Loucy (cell line): ENCODE data around the gene JOSD1.

ENCODE experiments used
- H2AFZ ChIP-seq: fragments of 200-600 bp; sonication (generic); 2 replicates; pipeline ENCODE4 v1.6.0; 2016; ENCODE audit warnings: antibody characterized with exemption, mild to moderate bottlenecking, low read length, moderate library complexity
- H3F3A ChIP-seq: fragments of 200-600 bp; 2 replicates; pipeline ENCODE4 v1.6.0; 2016; ENCODE audit warnings: antibody characterized with exemption, low read depth, mild to moderate bottlenecking
- H3K27me3 ChIP-seq: fragments of 200-600 bp; sonication (generic); 2 replicates; pipeline ENCODE4 v1.6.1; 2014; ENCODE audit warnings: low read length, mild to moderate bottlenecking; ENCODE audit not compliant: insufficient read depth, poor library complexity, severe bottlenecking
- H3K36me3 ChIP-seq: fragments of 200-600 bp; sonication (generic); 2 replicates; pipeline ENCODE4 v1.6.1; 2016; ENCODE audit warnings: low read length; ENCODE audit not compliant: insufficient read depth
- H3K4me1 ChIP-seq: fragments of 200-600 bp; sonication (generic); 2 replicates; pipeline ENCODE4 v1.5.1; 2014; ENCODE audit warnings: low read length, mild to moderate bottlenecking; ENCODE audit not compliant: insufficient read depth, poor library complexity, severe bottlenecking
- H3K4me2 ChIP-seq: fragments of 200-600 bp; sonication (generic); 2 replicates; pipeline ENCODE4 v1.6.0; 2014; ENCODE audit warnings: antibody characterized with exemption, low read length, low read depth, mild to moderate bottlenecking; ENCODE audit not compliant: poor library complexity, severe bottlenecking
- H3K4me3 ChIP-seq: fragments of 200-600 bp; sonication (generic); 2 replicates; pipeline ENCODE4 v1.5.1; 2014; ENCODE audit warnings: low read length, mild to moderate bottlenecking, mixed read lengths; ENCODE audit not compliant: poor library complexity, severe bottlenecking
- H3K79me2 ChIP-seq: fragments of 200-600 bp; sonication (generic); 2 replicates; pipeline ENCODE4 v1.6.1; 2014; ENCODE audit warnings: low read length; ENCODE audit not compliant: insufficient read depth
- H3K9ac ChIP-seq: fragments of 200-600 bp; sonication (generic); 2 replicates; pipeline ENCODE4 v1.6.0; 2014; ENCODE audit warnings: mild to moderate bottlenecking, low read depth, low read length, moderate library complexity; ENCODE audit not compliant: poor library complexity, severe bottlenecking
- H3K9me2 ChIP-seq: fragments of 200-600 bp; sonication (generic); replicated peaks from 2 replicates; pipeline ENCODE4 v1.6.1; 2016; ENCODE audit warnings: low read depth, low read length, mixed read lengths
- H3K9me3 ChIP-seq: fragments of 200-600 bp; sonication (generic); 2 replicates; pipeline ENCODE4 v1.6.1; 2014; ENCODE audit warnings: mild to moderate bottlenecking, antibody characterized with exemption, low read length, low read depth; ENCODE audit not compliant: insufficient read depth
- H4K20me1 ChIP-seq: fragments of 200-600 bp; sonication (generic); 2 replicates; pipeline ENCODE4 v1.6.0; 2014; ENCODE audit warnings: antibody characterized with exemption, low read length, mild to moderate bottlenecking; ENCODE audit not compliant: insufficient read depth, poor library complexity, severe bottlenecking
- EZH2phosphoT487 ChIP-seq: fragments of 200-600 bp; IDR thresholded peaks from 2 replicates; pipeline ENCODE4 v1.6.1; 2018; ENCODE audit warnings: antibody characterized with exemption, mild to moderate bottlenecking, moderate library complexity, borderline replicate concordance
- TF ChIP-seq, protein P1 (sequence below): fragments of 200-600 bp; sonication (generic); conservative IDR thresholded peaks from 2 replicates; pipeline ENCODE4 v1.5.1; 2014; ENCODE audit warnings: mild to moderate bottlenecking, antibody characterized with exemption, low read length

The JOSD1 gene

DNA sequence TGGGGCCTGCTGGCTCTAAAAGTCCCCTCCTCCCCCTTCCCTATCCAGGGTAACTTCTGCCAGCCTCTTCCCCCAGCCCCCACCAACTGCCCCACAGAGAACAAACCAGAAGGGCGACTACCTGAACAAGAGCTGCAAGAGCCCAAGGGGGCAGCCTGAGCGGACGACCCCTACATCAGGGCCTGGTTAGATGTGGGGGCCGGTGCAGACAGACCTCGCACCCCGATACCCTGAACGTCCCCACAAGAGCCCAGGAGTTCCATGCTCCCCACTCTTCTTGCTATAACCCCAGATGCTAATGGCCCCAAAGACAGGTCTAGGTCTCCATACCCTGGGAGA is 34.4 kb upstream of the JOSD1 start:
- Histone ChIP-seq H3K4me2 (no peak overlapping the region), H3K36me3 (peaks cover 82% of the 10 kb centered on the region; the same call in 1 of the 2 replicates), H3K4me1 (no peaks in the 10 kb centered on the region), H3F3A (no peaks in the 10 kb centered on the region), H3K79me2 (no peaks in the 10 kb centered on the region), H3K27me3 (no peaks in the 10 kb centered on the region), H3K9me3 (no peaks in the 10 kb centered on the region), H3K9me2 (no peaks in the 10 kb centered on the region), H3K9ac (no peak overlapping the region), H4K20me1 (peaks cover 3% of the 10 kb centered on the region), H2AFZ (no peak overlapping the region), H3K4me3 (no peak overlapping the region)
- TF ChIP-seq, protein P1, sequence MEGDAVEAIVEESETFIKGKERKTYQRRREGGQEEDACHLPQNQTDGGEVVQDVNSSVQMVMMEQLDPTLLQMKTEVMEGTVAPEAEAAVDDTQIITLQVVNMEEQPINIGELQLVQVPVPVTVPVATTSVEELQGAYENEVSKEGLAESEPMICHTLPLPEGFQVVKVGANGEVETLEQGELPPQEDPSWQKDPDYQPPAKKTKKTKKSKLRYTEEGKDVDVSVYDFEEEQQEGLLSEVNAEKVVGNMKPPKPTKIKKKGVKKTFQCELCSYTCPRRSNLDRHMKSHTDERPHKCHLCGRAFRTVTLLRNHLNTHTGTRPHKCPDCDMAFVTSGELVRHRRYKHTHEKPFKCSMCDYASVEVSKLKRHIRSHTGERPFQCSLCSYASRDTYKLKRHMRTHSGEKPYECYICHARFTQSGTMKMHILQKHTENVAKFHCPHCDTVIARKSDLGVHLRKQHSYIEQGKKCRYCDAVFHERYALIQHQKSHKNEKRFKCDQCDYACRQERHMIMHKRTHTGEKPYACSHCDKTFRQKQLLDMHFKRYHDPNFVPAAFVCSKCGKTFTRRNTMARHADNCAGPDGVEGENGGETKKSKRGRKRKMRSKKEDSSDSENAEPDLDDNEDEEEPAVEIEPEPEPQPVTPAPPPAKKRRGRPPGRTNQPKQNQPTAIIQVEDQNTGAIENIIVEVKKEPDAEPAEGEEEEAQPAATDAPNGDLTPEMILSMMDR, result no peak
- TF ChIP-seq EZH2phosphoT487, result no peak

DNA sequence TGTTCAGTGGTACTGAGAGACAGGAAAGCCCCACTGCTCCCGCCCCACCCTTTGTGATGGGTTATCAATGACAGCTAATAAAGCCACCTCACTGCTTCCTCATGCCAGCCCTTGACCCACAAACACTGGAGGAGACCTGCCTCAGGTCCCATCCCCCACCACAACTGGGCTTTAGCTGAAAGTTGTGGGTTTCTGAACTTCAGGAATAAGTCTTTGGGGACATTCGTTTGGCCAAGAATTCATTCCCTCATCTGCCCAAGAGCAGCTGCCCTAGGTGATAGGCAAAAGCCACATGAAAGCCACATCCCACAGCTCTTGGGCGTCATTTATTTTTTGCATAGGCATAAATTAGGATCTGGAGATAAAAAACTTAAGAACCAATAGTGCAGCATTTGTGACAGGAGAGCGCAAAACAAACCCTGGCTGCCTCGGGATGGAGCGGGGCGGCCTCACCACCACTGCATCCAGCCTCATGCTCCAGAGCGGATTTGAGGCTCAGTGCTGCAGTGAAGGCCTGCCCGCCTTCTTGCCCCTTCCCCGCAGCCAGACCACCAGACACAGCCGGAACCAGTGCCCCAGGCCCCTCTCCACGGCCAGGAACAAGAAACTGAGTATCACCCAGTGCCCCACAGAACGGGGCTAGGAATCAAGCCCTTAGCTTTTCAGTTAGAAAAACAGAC is 33.8 kb upstream of the JOSD1 start:
- no peaks in the 10 kb centered on the region for H3K9me2 ChIP-seq
- no peaks in the 10 kb centered on the region for H3K79me2 ChIP-seq
- no peaks in the 10 kb centered on the region for H3K9me3 ChIP-seq
- no peaks in the 10 kb centered on the region for H3F3A ChIP-seq
- TF ChIP-seq, protein P1, result no peak
- TF ChIP-seq EZH2phosphoT487, result no peak
- no peak overlapping the region for H3K4me2 ChIP-seq
- no peak overlapping the region for H2AFZ ChIP-seq
- H4K20me1 ChIP-seq, result peaks cover 3% of the 10 kb centered on the region
- peaks cover 82% of the 10 kb centered on the region; the same call in 1 of the 2 replicates for H3K36me3 ChIP-seq
- no peaks in the 10 kb centered on the region for H3K4me1 ChIP-seq
- no peaks in the 10 kb centered on the region for H3K27me3 ChIP-seq
- H3K4me3 ChIP-seq, result no peak overlapping the region
- H3K9ac ChIP-seq, result no peak overlapping the region

DNA sequence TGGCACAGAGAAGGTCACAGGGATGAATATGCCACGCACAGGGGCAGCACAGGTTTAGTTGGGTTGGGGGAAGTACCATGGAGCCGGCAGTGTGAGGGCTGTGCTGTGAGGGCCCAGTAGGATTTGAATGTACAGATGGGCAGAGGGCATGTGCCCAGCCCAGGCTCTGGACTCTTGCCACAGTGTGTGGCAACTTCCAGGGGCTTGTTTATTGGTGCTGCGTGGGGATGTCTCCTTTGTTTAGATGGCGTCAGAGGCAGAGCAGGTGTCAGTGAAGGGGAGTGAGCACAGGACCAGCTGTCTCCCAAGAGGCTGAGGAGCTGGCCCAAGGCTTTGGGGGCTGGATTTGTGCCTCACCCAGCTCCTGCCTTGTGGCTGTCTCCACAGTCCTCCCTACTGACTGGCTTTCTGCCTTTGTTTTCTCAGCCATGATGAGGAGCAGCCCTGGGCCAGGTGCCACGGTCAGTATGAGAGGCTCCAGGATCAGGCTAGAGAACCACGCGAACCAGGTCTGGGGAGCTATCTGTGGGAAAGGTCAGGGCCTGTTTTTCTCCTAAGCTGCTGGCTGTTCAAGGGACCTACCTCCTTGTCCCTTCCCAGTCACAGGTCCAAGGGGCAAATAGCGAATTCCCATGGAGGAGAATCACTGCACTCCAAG is 33.1 kb upstream of the JOSD1 start:
- TF ChIP-seq, protein P1, result no peak
- no peak for TF ChIP-seq EZH2phosphoT487
- Histone ChIP-seq H3F3A (no peaks in the 10 kb centered on the region), H3K9ac (no peak overlapping the region), H3K4me2 (no peak overlapping the region), H3K36me3 (peaks cover 82% of the 10 kb centered on the region; the same call in 1 of the 2 replicates), H3K27me3 (no peaks in the 10 kb centered on the region), H3K79me2 (no peaks in the 10 kb centered on the region), H4K20me1 (peaks cover 3% of the 10 kb centered on the region), H3K4me3 (no peak overlapping the region), H3K9me2 (no peaks in the 10 kb centered on the region), H3K4me1 (no peaks in the 10 kb centered on the region), H3K9me3 (no peaks in the 10 kb centered on the region), H2AFZ (no peak overlapping the region)
